ENCODE results near the gene WNT9B. TPM values are rescaled to one million over a fixed set of nuclear protein-coding genes. Genes with fewer than 3 reads are reported as not detected.

WNT9B gene
- total and polyA plus RNA-seq, 9 of the 15 experiments (the other 6 are each of a cell fraction or from before 2014, with no cell fraction given), result not detected

- TF ChIP-seq CHD4 (IDR thresholded peaks at IDR 0.05; ENCODE audit: insufficient read depth, insufficient replicate concordance, low read depth, low read length, poor library complexity, severe bottlenecking) (no peak), ATF1 (CRISPR knock-in tag; IDR thresholded peaks at IDR 0.05) (no peak), ATF1 (tag; IDR thresholded peaks at IDR 0.05) (peak; percentile 55; the same call in 1 of the 2 replicates), ZNF124 (CRISPR knock-in tag; IDR thresholded peaks at IDR 0.05) (no peak), ZC3H4 (CRISPR knock-in tag; IDR thresholded peaks at IDR 0.05; ENCODE audit: borderline replicate concordance) (no peak), KHSRP (IDR thresholded peaks at IDR 0.05) (no peak), CREB1 (IDR thresholded peaks at IDR 0.05) (peak; percentile 81), CREB1 (CRISPR knock-in tag; IDR thresholded peaks at IDR 0.05) (peak; percentile 60), DACH1 (IDR thresholded peaks at IDR 0.05; ENCODE audit: partially characterized antibody) (no peak), HCFC1 (IDR thresholded peaks at IDR 0.05; ENCODE audit: low read depth, low read length) (no peak), SIRT6 (IDR thresholded peaks at IDR 0.05; ENCODE audit: low read depth, low read length) (no peak), STAG1 (CRISPR knock-in tag; IDR thresholded peaks at IDR 0.05; ENCODE audit: borderline replicate concordance) (0 out of 2 replicates have a peak, but pooled peaks have one; percentile 16), MECOM (CRISPR knock-in tag; IDR thresholded peaks at IDR 0.05) (no peak), PKNOX1 (IDR thresholded peaks at IDR 0.05) (peak; percentile 87), MBD2 (IDR thresholded peaks at IDR 0.05; ENCODE audit: borderline replicate concordance, low read depth) (no peak), MEIS2 (IDR thresholded peaks at IDR 0.05; ENCODE audit: partially characterized antibody) (peak; percentile 32), FOXK2 (conservative IDR thresholded peaks at IDR 0.05 in 1 of 2, IDR thresholded peaks at IDR 0.05 in 1 of 2; ENCODE audit: low read depth in 2 of 2) (peak; percentile 61 to 74; a peak in 3 of 4 replicates), TBP (optimal IDR thresholded peaks at IDR 0.05; ENCODE audit: low read depth, low read length) (no peak), FOXA3 (CRISPR knock-in tag; conservative IDR thresholded peaks at IDR 0.05 in 1 of 2, IDR thresholded peaks at IDR 0.05 in 1 of 2) (peak in 1 of 2 experiments; percentile 89; a peak in 1 of 4 replicates), TCF15 (CRISPR knock-in tag; IDR thresholded peaks at IDR 0.05) (no peak), RBM25 (IDR thresholded peaks at IDR 0.05; ENCODE audit: low read depth, low read length, severe bottlenecking) (no peak), ZNF347 (CRISPR knock-in tag; IDR thresholded peaks at IDR 0.05; ENCODE audit: low read depth) (no peak), L3MBTL2 (IDR thresholded peaks at IDR 0.05) (peak; percentile 77; the same call in 1 of the 2 replicates), POLR2AphosphoS2 (IDR thresholded peaks at IDR 0.05; ENCODE audit: low read length) (no peak)
Observed at GRCh38 chr17:46832945-46833839, 18.2 kb upstream of the WNT9B start (continued).

All from K562 (cell line).